GM19452 (cell line): ENCODE results near the gene PRKCE.

ENCODE experiments used
- ATAC-seq: cut with Tn5 transposase; IDR thresholded peaks from one replicate; pipeline ENCODE4 v1.9.1; 2021; ENCODE audit not compliant: unreplicated experiment

PRKCE gene

DNA sequence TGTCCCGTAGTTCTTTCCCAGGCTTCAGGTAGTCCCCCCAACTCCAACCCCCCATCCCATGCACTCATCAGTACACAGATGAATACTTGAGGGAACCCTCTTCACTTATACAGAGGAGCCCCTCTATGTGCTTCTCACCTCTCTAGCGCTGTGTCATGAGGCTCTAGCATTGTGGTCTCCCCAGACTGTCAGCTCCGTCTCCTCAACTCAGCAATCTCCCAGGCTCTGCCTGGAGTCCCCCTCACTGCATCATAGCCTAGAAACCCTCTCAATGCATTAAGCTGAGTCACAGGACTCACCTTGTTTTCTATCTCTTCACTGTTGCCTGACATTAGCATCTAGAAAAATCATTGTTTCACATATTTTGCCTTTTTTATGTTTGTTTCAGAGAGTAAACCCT, 20.2 kb upstream of the PRKCE start:
- no peak for ATAC-seq

GRCh38 chr2:45631955-45632354, 19.5 kb upstream of the PRKCE start:
- ATAC-seq: no peak

GRCh38 chr2:45634223-45634622, 17.3 kb upstream of the PRKCE start:
- no peak for ATAC-seq

DNA sequence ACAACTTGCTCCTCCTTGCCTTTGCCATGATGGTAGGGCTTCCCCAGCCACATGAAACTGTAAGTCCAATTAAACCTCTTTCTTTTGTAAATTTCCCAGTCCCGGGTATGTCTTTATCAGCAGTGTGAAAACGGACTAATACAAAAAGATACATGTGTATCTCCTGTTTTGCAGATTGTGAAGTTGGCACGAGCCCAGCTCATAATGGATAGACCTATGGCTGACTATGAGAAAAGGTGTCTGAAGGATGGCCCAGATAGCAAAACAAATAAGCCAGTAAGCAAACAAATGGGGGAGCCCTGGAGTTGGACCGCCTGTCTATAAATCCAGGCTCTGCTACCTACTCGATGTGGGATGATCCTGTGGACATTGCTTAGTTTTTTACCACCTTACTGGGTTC, 15.5 kb upstream of the PRKCE start:
- no peak for ATAC-seq

- ATAC-seq: peak; percentile 90
These were observed 14.0 kb upstream of the PRKCE start for GRCh38 chr2:45637440-45637839.

DNA sequence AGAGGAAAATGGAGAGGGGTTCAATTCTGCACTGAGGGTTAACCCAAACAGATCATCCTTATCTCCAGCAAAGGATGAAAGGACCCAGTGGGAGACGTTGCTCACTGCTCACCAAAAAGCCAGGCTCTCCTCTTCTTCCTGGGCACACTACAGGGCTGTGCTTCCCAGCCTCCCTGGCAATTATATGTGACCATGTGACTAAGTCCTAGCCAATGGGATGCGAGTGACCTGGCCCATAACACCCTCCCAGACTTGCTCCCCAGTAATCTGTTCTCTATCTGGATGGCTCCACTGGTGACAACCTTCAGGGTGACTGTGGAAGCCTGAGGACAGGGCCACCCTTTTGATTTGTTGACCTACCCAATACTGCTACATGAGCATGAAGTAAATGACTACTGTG, 10.9 kb upstream of the PRKCE start:
- no peak for ATAC-seq

DNA sequence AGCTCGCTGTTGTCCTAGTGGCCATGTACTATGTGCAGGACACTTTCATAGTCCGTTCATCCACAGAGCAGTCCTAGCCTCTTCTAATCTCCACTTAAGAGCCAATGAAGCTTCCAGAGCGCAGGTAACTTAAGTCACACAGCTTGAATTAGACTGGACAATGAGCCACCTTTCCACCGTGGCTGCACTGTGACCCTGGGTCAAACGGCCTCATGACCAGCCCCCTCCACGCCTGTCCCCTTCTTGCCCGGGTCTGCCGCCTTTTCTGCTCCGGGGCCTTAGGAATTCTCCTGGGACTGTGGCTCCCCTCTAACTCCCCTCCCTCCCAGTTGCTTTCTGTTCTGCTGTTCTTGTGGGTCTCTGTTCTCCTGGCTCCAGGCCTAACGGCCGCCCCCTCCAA, 8.4 kb upstream of the PRKCE start:
- no peak for ATAC-seq

DNA sequence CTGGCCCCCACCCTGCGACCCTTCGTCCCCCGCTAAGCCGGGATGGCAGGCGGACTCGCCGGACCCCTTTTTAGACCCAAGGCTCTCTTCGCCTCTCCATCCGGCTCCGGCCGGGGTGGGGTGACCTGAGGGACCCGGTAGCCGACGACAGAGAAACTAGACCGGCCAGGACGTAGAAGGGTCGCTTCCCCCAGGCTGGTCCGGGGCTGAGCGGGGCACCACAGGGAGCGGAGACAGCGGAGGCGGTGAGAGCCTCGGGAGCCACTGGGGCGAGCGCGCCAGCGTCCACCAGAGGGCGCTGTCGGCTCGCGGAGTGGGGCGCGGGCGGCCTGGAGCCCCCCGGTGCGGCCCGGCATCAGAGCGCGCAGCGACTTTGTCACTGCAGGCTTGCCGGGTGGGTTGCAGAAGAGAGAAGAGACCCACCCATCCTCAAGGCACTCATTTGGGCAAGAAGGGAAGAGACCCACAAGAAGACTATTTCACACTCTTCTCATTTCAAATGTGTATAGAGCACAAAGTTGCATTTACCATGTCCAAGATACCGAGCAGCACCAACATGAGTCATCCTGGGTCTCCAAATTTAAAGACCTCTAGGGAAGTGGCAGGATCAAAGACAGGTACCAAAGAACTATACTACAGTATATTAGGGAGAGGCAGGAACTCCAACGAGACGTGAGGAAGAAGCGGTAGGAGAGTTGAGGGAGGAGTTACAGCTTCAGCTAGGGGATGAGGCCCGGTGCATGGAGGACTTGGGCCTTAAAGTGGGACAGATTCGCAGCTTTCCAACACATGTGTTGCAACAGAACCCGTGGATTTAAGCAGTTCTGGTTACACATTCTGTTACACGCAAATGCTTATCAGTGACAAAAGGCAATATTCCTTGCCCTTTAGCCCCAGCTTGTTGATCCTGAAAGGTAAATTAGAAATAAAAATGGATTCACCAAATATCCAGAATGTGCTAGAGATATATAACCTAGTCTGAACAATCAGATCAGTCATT, 7.6 kb upstream of the PRKCE start:
- peak; percentile 87 for ATAC-seq

- ATAC-seq: no peak
These were observed 5.2 kb upstream of the PRKCE start for GRCh38 chr2:45646289-45646688.

DNA sequence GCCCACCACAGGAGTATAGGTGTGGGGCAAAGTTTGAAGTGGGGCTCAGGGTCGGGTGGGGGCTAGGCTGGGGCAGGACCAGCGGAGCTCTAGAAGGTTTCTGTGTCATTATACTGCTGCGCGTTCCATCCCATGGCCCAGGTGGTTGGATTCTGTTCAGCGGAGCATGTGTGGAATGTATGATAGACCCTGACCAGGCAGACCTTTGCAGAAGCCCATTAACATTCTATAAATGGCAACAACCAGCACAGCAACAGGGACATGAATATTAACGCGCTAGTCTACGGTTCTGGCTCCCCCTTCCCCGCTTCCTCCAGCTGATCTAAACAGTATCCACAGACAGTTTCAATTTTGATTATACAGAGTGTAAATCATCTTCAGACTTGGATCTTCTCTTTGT, 4.1 kb upstream of the PRKCE start:
- no peak for ATAC-seq

DNA sequence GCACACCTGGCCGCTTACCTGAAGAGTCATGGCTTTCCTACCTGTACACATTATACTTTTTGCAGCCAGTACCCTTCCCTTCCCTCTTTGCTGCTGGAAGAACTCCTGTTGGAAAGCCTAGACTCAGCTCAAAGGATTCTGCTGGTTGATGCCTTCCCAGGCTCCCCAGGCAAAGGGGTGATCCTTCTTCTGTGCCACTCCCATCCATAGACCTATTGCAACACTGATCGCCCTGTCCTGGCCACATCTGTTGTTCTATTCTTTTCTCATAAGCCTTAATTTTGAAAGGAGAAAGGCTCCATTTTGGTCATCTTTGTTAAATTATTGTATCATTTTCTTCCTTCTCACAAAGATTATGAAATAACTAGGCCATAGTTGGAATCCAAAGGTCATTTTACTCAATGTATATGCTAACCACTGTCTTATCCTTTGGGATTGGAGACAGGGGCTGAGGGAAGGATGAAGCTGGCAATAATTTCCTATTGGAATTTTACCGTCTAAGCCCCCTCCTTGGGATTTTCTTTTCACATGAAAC, 3.4 kb upstream of the PRKCE start:
- no peak for ATAC-seq

DNA sequence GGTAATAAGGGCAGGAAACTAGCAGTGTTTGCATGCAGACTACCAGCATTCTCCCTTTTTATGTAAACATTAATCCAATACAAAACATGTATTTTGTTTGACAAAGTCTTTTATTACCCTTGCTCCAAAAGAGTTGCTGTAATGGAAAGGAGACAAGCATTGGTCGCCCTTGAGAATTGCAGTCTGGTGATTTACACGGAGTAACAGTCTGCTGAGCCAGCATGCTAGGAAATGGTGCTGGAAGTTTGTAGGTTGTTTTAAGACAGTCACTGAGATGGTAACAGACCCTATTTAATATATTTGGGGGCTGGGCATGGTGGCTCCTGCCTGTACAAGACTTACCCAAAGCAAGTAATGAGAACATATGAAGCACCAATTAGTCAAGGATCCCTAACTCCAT, 2.8 kb upstream of the PRKCE start:
- ATAC-seq: no peak

- ATAC-seq: no peak
These were observed 2.0 kb upstream of the PRKCE start for GRCh38 chr2:45649462-45649857.

DNA sequence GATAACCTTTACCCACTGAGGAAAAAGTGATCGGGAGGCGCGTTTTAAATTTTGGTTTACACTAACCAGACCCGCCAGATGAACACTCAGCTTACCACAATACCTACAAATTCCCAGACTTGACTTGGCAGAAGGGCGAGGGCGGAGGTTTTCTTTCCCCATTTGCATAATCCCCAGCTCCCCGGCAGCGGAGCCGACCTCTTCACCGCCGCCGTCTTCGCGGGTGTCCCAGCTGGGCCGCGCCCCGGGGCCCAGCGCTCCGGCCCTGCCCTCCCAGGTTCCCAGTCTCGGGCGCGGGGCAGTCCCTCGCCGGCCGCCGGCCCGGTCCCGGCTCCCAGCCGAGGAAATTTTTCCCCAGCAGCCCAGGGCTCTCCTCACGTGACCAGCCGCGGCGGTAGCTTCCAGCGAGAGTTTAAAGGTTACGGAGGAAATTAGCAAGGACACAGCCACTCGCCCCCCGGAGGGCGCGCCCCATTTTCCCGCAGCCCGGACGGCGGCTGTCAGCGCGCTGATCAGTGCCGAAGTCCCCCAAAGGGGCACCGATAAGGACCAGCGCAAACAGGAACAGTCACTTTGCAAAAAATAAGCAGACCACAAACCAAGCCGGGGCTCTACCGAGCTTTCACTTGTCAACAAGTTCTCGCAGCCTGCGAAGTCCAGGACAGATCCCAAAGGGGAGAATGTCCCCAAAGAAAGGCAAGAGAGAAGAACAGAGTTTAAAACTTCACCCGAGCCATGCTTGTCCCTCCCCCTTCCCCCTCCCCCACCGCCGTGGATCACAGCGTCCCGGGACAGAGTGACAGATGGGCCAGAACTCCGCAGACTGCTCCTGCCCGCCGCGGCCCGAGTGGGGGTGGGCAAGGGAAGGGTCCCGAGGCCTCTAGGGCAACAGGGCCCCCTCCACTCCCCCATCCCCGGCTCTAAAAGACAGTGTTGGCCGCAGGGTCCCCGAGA, 1.3 kb upstream of the PRKCE start:
- peak; percentile 18 for ATAC-seq

DNA sequence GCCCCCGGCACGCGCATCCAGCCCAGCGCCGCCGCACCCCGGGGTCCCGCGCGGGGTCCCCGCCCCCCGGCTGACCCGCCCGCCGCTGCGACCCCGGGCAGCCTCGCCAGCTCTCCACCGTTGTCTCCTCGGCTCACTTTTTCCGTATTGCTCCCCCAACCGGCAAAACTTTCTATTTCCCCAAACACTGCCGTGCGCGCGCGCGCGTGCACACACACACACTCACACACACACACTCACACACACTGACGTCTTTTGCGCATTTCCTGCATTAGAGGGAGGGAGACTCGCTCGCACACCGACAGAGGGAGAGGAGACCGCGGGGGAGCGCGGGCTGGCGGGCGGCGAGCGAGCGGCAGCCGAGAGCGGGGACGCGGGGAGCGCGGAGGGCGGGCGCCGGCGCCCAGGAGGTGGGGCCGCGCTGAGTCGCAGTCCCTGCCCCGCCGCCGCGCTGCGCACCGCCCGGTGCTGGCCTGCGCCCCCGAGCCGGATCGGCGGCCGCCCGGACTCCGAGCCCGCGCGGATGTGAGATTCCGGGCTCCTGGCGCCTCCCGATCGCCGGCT, 542 bp upstream of the PRKCE start:
- peak; percentile 70 for ATAC-seq

DNA sequence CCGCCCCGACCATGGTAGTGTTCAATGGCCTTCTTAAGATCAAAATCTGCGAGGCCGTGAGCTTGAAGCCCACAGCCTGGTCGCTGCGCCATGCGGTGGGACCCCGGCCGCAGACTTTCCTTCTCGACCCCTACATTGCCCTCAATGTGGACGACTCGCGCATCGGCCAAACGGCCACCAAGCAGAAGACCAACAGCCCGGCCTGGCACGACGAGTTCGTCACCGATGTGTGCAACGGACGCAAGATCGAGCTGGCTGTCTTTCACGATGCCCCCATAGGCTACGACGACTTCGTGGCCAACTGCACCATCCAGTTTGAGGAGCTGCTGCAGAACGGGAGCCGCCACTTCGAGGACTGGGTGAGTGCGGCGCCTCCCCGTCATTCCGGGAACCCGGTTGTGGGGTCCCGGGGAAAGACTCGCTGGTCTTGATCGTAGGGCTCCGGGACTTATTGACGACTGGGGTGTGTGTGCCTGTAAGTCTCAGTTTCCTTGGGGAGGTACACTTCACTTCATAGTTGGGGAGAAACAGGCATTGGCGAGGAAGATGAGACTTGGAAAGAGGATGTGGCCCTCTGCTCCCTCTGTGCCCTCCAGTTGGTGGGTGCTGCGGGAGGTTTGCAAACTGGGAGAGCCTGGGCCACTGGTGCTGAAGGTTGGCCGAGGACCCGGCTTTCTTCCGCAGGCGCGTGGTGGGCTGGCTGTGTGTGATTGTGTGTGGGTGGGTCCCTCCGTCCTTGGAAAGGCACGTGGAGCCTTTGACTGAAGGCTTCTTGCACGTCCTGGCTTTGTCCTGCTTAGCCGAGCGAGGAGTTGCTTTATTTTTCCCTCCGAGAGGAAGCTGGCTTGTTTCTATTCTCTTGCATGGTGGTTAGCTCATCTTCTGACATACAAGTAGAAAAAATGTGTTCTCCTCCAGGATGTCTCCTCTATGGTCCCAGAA, 886 bp downstream of the PRKCE start:
- no peak for ATAC-seq

GRCh38 chr2:45653122-45653913, 1.8 kb downstream of the PRKCE start:
- no peak for ATAC-seq

DNA sequence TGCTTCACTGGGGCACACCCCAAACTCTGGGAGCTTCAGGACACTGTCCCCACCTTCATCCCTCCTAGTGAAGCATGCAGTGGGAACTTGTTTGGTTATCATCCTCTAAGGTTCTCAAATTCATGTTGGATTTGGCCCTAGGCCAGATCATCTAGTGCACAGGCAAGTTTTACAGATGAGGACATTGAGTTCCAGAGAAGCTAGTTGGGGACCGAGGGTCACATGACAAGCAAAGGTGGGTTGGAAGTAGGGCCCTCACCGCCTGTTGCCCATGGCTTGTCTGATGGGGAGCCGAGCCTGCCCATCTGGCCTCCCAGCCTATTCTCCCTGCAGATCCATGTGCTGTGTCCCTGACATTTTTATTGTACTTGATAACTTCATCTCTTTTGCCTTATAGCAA, 2.8 kb downstream of the PRKCE start:
- no peak for ATAC-seq

GRCh38 chr2:45661828-45662227, 10.4 kb downstream of the PRKCE start:
- ATAC-seq: no peak
